HepG2 (cell line): ENCODE measurements around the gene PPP1R15A. TPM values are rescaled to one million over a fixed set of nuclear protein-coding genes. Genes with fewer than 3 reads are reported as not detected.
"Not testable (repeated sequence)": the region's sequence is repeated elsewhere in the genome, so short reads cannot be mapped to it uniquely, and the experiment has no call there.

ENCODE experiments used
- ATAC-seq: fragments of 200-7000 bp; cut with Tn5 transposase; 3 replicates; pipeline ENCODE4 v1.9.1; 2020; ENCODE audit warnings: mild to moderate bottlenecking, moderate library complexity
- BruUV-seq: library from RNA; stranded (reverse); fragments of 400-500 nt; replicated peaks from 2 replicates; lab custom pipeline; 2021; lab: Mats Ljungman, UMichigan
- CTCF ChIA-PET: fragments of 300-600 bp; formaldehyde crosslinking; extraction: SDS; loops from one replicate; lab custom pipeline; 2021; ENCODE audit warnings: low total read pairs, inconsistent platforms, low intra/inter-chr PET ratio; lab: Yijun Ruan, JAX
- POLR2A ChIA-PET: fragments of 350-600 bp; sonication (Branson Sonifier 250); formaldehyde crosslinking; loops from one replicate; lab custom pipeline; 2020; ENCODE audit warnings: antibody characterized with exemption, inconsistent platforms; lab: Yijun Ruan, JAX
- DNase-seq: peaks from one replicate; pipeline ENCODE4 v3.0.0-alpha.2; 2015; ENCODE audit warnings: low spot score
- FAIRE-seq: peaks from 3 replicates; lab custom pipeline; 2011; peaks lifted over from hg19 to GRCh38; lab: Jason Lieb, UNC
- H2AFZ ChIP-seq: one replicate; pipeline ENCODE4 v1.6.1; 2011; ENCODE audit warnings: low read length, inconsistent platforms
- H3K27ac ChIP-seq: fragments of 300-600 bp; 3 replicates; pipeline ENCODE4 v1.8.0; 2011; ENCODE audit warnings: mixed run types, mild to moderate bottlenecking, mixed read lengths, low read length, inconsistent platforms; ENCODE audit not compliant: insufficient read depth; ENCODE audit errors: extremely low read length
- H3K27me3 ChIP-seq, 2 experiments: fragments of 200-600 bp in 1 of 2; 2 replicates in 1 of 2; 3 replicates in 1 of 2; pipeline versions ENCODE4 v1.6.0 to v1.8.0; 2011; ENCODE audit warnings: low read length in 2 of 2, mild to moderate bottlenecking in 2 of 2, moderate library complexity in 2 of 2, inconsistent platforms in 1 of 2; ENCODE audit not compliant: insufficient read depth in 2 of 2, control insufficient read depth in 1 of 2
- H3K36me3 ChIP-seq, 2 experiments: fragments of 200-600 bp in 1 of 2; replicated peaks in 1 of 2; 2 replicates in 1 of 2; 3 replicates in 1 of 2; pipeline versions ENCODE4 v1.5.1 to v1.8.0; 2011; ENCODE audit warnings: low read length in 2 of 2, inconsistent platforms in 1 of 2; ENCODE audit not compliant: insufficient read depth in 2 of 2, control insufficient read depth in 1 of 2
- H3K4me1 ChIP-seq: 2 replicates; pipeline ENCODE4 v1.5.1; 2012; ENCODE audit warnings: low read length, inconsistent platforms; ENCODE audit not compliant: insufficient read depth
- H3K4me2 ChIP-seq: 2 replicates; pipeline ENCODE4 v1.6.0; 2011; ENCODE audit warnings: low read depth, low read length, inconsistent platforms
- H3K4me3 ChIP-seq, 3 experiments: fragments of 200-600 bp in 1 of 3; sonication (generic), shearing (Covaris generic) in 1 of 3; replicated peaks in 1 of 3; 2 replicates each; pipeline ENCODE4 v1.5.1; 2011 to 2016; ENCODE audit warnings: low read length in 3 of 3, inconsistent platforms in 2 of 3, low read depth in 2 of 3, mild to moderate bottlenecking in 2 of 3, control low read depth in 1 of 3, mixed read lengths in 1 of 3; ENCODE audit not compliant: insufficient read depth in 1 of 3
- H3K79me2 ChIP-seq: one replicate; pipeline ENCODE4 v1.6.1; 2011; ENCODE audit warnings: low read length, inconsistent platforms; ENCODE audit not compliant: insufficient read depth
- H3K9ac ChIP-seq: 2 replicates; pipeline ENCODE4 v1.6.0; 2011; ENCODE audit warnings: mild to moderate bottlenecking, low read depth, low read length, inconsistent platforms; ENCODE audit not compliant: insufficient read depth
- H3K9me3 ChIP-seq: 2 replicates; pipeline ENCODE4 v1.5.1; 2012; ENCODE audit warnings: mild to moderate bottlenecking, low read length
- H4K20me1 ChIP-seq: 2 replicates; pipeline ENCODE4 v1.6.0; 2011; ENCODE audit warnings: inconsistent platforms, mild to moderate bottlenecking, low read length, moderate library complexity; ENCODE audit not compliant: insufficient read depth
- FOSL1 ChIP-seq: sonication (generic); formaldehyde crosslinking; IDR thresholded peaks from 2 replicates; pipeline ENCODE4 v1.9.0; 2021; ENCODE audit warnings: missing genetic modification reagents, borderline replicate concordance
- FOSL2 ChIP-seq: sonication (generic); formaldehyde crosslinking; IDR thresholded peaks from 2 replicates; pipeline ENCODE4 v1.4.0; 2020; ENCODE audit warnings: missing genetic modification reagents
- JUNB ChIP-seq: sonication (generic); formaldehyde crosslinking; IDR thresholded peaks from 2 replicates; pipeline ENCODE4 v1.8.0; 2022; ENCODE audit warnings: missing genetic modification reagents, mild to moderate bottlenecking, borderline replicate concordance
- KAT8 ChIP-seq: IDR thresholded peaks from 2 replicates; pipeline ENCODE4 v1.6.1; 2016; ENCODE audit warnings: missing genetic modification reagents, missing compliant biosample characterization
- MEIS2 ChIP-seq: sonication (generic); formaldehyde crosslinking; IDR thresholded peaks from 2 replicates; pipeline ENCODE4 v1.9.0; 2021; ENCODE audit warnings: mild to moderate bottlenecking, missing genetic modification reagents
- POLR2A ChIP-seq, 2 experiments: IDR thresholded peaks; 2 replicates each; pipeline ENCODE4 v1.6.1; 2011; ENCODE audit warnings: low read depth in 2 of 2, low read length in 2 of 2, mild to moderate bottlenecking in 1 of 2, moderate library complexity in 1 of 2; ENCODE audit not compliant: insufficient read depth in 1 of 2
- POLR2G ChIP-seq: fragments of 200-400 bp; formaldehyde crosslinking; IDR thresholded peaks from 2 replicates; pipeline ENCODE4 v1.6.1; 2018; ENCODE audit warnings: mild to moderate bottlenecking, low read depth, low read length, moderate library complexity
- RBFOX2 ChIP-seq: fragments of 200-400 bp; formaldehyde crosslinking; IDR thresholded peaks from 2 replicates; pipeline ENCODE4 v1.6.1; 2017; ENCODE audit warnings: low read depth, mild to moderate bottlenecking, low read length
- SAP130 ChIP-seq: IDR thresholded peaks from 2 replicates; pipeline ENCODE4 v1.6.1; 2016; ENCODE audit warnings: low read depth
- SP5 ChIP-seq: IDR thresholded peaks from 2 replicates; pipeline ENCODE4 v1.6.1; 2016; ENCODE audit warnings: low read depth, borderline replicate concordance
- THAP11 ChIP-seq: IDR thresholded peaks from 2 replicates; pipeline ENCODE4 v1.6.1; 2016; ENCODE audit warnings: missing biosample characterization, missing genetic modification reagents
- ZC3H13 ChIP-seq: sonication (generic); formaldehyde crosslinking; IDR thresholded peaks from 2 replicates; pipeline ENCODE4 v1.8.1; 2023; ENCODE audit warnings: mild to moderate bottlenecking, missing genetic modification reagents, moderate library complexity
- WGBS: methylation state at CpG from one replicate; pipeline ENCODE4 v1.1.6; 2017; ENCODE audit warnings: low lambda C conversion rate; 5-methylcytosine and 5-hydroxymethylcytosine counted together
- in situ Hi-C: cut with HindIII; loops from 2 replicates; pipeline ENCODE4 v1.10.0; 2017; ENCODE audit warnings: low pct_unique_long_range_greater_than_20kb; ENCODE audit not compliant: extremely low pct_ligation_motif_present
- intact Hi-C: fragments of 100-400 bp; cut with micrococcal nuclease; formaldehyde crosslinking; loops from one replicate; pipeline ENCODE4 v1.10.0; 2022; ENCODE audit not compliant: unreplicated experiment
- polyA plus RNA-seq, 8 experiments: library from polyadenylated mRNA; depleted of rRNA in 3 of 8; stranded (reverse) in 7 of 8; unstranded in 1 of 8; fragments of >200 nt; fragmentation: Illumina TruSeq in 4 of 8; extraction: Trizol in 4 of 8; gene quantifications; 2 replicates each; pipeline versions ENCODE4 v1.2.1 to v1.2.3, GENCODE V29; 2011 to 2016; ENCODE audit warnings: low read depth in 4 of 8, missing spikeins in 1 of 8, mixed read lengths in 1 of 8; ENCODE audit not compliant: insufficient read depth in 1 of 8
- total RNA-seq, 5 experiments: library from RNA; depleted of rRNA; stranded (reverse); fragments of >200 nt; fragmentation: Illumina TruSeq; extraction: Trizol; gene quantifications; 2 replicates each; pipeline ENCODE4 v1.2.3, GENCODE V29; 2016; ENCODE audit warnings: low read depth in 1 of 5
- TF ChIP-seq, protein P1 (sequence below): IDR thresholded peaks from 2 replicates; pipeline ENCODE4 v1.6.1; 2016
- TF ChIP-seq, protein P2 (sequence below): IDR thresholded peaks from 2 replicates; pipeline ENCODE4 v1.4.0; 2020; ENCODE audit warnings: mild to moderate bottlenecking, missing genetic modification reagents
- TF ChIP-seq, protein P3 (sequence below): IDR thresholded peaks from 2 replicates; pipeline ENCODE4 v1.6.1; 2016; ENCODE audit warnings: mild to moderate bottlenecking

The PPP1R15A gene
- total and polyA plus RNA-seq, 2 of the 13 experiments (the other 11 are each of a cell fraction or from before 2014, with no cell fraction given): 15.6 to 18.5 TPM

- Histone ChIP-seq H3K4me3 (peak overlapping the region in 1 of 3 experiments; percentile 97; a peak in 1 of 6 replicates), H3K36me3 (peaks cover 9 to 32% of the 10 kb centered on the region in 2 experiments), H4K20me1 (peaks cover 32% of the 10 kb centered on the region), H3K4me2 (peak overlapping the region; percentile 39; the same call in 1 of the 2 replicates), H3K79me2 (peaks cover 34% of the 10 kb centered on the region), H3K4me1 (peaks cover 49% of the 10 kb centered on the region)
- H3K27ac ChIP-seq, FAIRE-seq, ATAC-seq, H2AFZ ChIP-seq, in situ Hi-C loops, H3K9me3 ChIP-seq, H3K9ac ChIP-seq, CTCF ChIA-PET, BruUV-seq, H3K27me3 ChIP-seq: not testable (repeated sequence)
- 79% methylated on average over 30 of the region's 30 CpGs for WGBS
- intact Hi-C loops: loop anchor here (10.0 kb wide), 1 partner anchor 88 kb away; the partner anchor contains the start of gene FTL
- POLR2A ChIA-PET: interaction anchor here (0.6 to 6.9 kb wide), 9 partner anchors 22 to 616 kb away, joined by 3 to 88 read pairs (median 5); partner anchors contain the start of genes BAX, FTL, GYS1 and NUCB1
- DNase-seq: peak; percentile 45
- TF ChIP-seq THAP11 (CRISPR knock-in tag) (0 out of 2 replicates have a peak, but pooled peaks have one; percentile 10), POLR2A (IDR thresholded peaks at IDR 0.05; ENCODE audit: insufficient read depth in 1 of 2, low read depth in 2 of 2, low read length in 2 of 2) (peak in 1 of 2 experiments; percentile 5; a peak in 2 of 4 replicates), JUNB (CRISPR knock-in tag) (peak; percentile 26; the same call in 1 of the 2 replicates), MEIS2 (CRISPR knock-in tag) (0 out of 2 replicates have a peak, but pooled peaks have one; percentile 53), RBFOX2 (peak; percentile 62), POLR2G (peak; percentile 15; the same call in 1 of the 2 replicates), FOSL1 (CRISPR knock-in tag) (peak; percentile 59; the same call in 1 of the 2 replicates), ZC3H13 (CRISPR knock-in tag) (0 out of 2 replicates have a peak, but pooled peaks have one; percentile 53), SAP130 (CRISPR knock-in tag) (peak; percentile 36; the same call in 1 of the 2 replicates), KAT8 (CRISPR knock-in tag) (0 out of 2 replicates have a peak, but pooled peaks have one; percentile 18), FOSL2 (CRISPR knock-in tag) (peak; percentile 93), SP5 (CRISPR knock-in tag) (peak; percentile 63; the same call in 1 of the 2 replicates)
- TF ChIP-seq, protein P1, sequence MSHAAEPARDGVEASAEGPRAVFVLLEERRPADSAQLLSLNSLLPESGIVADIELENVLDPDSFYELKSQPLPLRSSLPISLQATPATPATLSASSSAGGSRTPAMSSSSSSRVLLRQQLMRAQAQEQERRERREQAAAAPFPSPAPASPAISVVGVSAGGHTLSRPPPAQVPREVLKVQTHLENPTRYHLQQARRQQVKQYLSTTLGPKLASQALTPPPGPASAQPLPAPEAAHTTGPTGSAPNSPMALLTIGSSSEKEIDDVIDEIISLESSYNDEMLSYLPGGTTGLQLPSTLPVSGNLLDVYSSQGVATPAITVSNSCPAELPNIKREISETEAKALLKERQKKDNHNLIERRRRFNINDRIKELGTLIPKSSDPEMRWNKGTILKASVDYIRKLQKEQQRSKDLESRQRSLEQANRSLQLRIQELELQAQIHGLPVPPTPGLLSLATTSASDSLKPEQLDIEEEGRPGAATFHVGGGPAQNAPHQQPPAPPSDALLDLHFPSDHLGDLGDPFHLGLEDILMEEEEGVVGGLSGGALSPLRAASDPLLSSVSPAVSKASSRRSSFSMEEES (CRISPR knock-in tag): peak; percentile 46; the same call in 1 of the 2 replicates
- TF ChIP-seq, protein P2, sequence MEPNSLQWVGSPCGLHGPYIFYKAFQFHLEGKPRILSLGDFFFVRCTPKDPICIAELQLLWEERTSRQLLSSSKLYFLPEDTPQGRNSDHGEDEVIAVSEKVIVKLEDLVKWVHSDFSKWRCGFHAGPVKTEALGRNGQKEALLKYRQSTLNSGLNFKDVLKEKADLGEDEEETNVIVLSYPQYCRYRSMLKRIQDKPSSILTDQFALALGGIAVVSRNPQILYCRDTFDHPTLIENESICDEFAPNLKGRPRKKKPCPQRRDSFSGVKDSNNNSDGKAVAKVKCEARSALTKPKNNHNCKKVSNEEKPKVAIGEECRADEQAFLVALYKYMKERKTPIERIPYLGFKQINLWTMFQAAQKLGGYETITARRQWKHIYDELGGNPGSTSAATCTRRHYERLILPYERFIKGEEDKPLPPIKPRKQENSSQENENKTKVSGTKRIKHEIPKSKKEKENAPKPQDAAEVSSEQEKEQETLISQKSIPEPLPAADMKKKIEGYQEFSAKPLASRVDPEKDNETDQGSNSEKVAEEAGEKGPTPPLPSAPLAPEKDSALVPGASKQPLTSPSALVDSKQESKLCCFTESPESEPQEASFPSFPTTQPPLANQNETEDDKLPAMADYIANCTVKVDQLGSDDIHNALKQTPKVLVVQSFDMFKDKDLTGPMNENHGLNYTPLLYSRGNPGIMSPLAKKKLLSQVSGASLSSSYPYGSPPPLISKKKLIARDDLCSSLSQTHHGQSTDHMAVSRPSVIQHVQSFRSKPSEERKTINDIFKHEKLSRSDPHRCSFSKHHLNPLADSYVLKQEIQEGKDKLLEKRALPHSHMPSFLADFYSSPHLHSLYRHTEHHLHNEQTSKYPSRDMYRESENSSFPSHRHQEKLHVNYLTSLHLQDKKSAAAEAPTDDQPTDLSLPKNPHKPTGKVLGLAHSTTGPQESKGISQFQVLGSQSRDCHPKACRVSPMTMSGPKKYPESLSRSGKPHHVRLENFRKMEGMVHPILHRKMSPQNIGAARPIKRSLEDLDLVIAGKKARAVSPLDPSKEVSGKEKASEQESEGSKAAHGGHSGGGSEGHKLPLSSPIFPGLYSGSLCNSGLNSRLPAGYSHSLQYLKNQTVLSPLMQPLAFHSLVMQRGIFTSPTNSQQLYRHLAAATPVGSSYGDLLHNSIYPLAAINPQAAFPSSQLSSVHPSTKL (CRISPR knock-in tag): peak; percentile 34; the same call in 1 of the 2 replicates
- TF ChIP-seq, protein P3, sequence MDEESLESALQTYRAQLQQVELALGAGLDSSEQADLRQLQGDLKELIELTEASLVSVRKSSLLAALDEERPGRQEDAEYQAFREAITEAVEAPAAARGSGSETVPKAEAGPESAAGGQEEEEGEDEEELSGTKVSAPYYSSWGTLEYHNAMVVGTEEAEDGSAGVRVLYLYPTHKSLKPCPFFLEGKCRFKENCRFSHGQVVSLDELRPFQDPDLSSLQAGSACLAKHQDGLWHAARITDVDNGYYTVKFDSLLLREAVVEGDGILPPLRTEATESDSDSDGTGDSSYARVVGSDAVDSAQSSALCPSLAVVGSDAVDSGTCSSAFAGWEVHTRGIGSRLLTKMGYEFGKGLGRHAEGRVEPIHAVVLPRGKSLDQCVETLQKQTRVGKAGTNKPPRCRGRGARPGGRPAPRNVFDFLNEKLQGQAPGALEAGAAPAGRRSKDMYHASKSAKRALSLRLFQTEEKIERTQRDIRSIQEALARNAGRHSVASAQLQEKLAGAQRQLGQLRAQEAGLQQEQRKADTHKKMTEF (CRISPR knock-in tag): 0 out of 2 replicates have a peak, but pooled peaks have one; percentile 22
These were observed 4.1 kb downstream of the PPP1R15A start for GRCh38 chr19:48876043-48876981.
